Amygdala (tissue), 56 donors: Measurements from ENCODE around the gene OTP.
A peak's percentile ranks its signal among the peaks of the same experiment; 100 is the strongest.

Experiments used
- DNase-seq, 56 donors: peaks; one replicate each; lab custom pipeline; 2025; lab: John Stamatoyannopoulos, UW

OTP gene

GRCh38 chr5:77640589-77641396 lies 2.3 kb upstream of the OTP start:
- no peak for DNase-seq

GRCh38 chr5:77638763-77639671 lies 504 bp upstream of the OTP start:
- no peak for DNase-seq

GRCh38 chr5:77637170-77637997 lies 1.1 kb downstream of the OTP start:
- DNase-seq = no peak

DNA sequence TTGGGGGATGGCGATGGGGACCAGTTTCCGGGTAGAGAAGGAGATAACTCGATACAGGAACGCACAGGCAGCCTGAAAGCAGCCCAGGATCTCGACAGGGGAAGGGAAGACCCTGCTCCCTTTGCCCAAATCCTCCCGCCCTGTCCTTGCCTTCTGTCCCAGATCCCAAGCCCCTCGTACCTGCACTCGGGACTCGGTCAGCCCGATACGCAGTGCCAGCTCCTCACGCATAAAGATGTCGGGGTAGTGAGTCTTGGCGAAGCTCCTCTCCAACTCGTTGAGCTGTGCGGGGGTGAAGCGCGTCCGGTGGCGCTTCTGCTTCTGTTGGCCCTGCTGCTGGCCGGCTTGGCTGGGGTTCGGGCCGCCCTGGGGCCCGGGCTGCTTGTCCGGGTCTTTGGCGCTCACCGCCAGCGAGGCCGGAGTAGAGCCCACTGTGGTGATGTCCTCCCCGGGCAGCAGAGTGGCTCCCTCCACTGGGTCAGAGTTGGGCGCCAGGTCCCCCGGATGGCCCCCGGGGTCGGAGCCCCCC lies 1.8 kb downstream of the OTP start:
- DNase-seq = no peak

DNA sequence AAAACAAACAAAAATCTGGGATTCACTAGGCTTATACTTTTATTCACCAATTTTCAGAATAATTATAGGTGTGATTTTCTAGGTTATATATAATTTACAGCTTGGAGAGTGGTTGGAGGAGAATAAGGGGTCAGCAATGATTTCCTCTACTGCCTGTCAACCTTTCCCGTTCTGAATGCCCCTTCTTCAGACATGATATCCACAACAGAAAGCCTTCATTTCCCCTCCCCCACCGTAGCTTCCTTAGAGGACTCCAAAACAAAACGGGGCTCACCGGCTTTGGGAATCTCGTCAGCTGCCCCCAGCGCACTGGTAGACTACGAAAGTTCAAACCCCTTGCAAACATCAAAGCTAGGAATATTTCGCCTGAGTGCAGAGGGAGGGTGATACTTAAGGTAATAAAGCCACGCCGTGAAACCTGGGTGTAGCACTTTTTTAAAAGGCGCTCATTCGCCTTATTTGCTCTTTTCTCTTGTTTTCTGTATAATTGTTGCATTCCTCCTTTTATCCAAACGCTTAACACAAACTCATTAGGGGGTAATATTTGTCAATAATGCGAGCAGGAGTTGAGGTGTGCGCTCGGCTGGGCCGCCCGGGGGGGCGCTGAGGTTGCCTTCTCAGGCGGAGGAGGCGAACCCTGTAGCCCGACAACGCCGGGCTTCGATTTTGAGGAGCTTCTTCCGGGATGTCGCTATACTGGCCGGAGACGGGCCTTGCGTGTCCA lies 2.4 kb downstream of the OTP start:
- no peak for DNase-seq

DNA sequence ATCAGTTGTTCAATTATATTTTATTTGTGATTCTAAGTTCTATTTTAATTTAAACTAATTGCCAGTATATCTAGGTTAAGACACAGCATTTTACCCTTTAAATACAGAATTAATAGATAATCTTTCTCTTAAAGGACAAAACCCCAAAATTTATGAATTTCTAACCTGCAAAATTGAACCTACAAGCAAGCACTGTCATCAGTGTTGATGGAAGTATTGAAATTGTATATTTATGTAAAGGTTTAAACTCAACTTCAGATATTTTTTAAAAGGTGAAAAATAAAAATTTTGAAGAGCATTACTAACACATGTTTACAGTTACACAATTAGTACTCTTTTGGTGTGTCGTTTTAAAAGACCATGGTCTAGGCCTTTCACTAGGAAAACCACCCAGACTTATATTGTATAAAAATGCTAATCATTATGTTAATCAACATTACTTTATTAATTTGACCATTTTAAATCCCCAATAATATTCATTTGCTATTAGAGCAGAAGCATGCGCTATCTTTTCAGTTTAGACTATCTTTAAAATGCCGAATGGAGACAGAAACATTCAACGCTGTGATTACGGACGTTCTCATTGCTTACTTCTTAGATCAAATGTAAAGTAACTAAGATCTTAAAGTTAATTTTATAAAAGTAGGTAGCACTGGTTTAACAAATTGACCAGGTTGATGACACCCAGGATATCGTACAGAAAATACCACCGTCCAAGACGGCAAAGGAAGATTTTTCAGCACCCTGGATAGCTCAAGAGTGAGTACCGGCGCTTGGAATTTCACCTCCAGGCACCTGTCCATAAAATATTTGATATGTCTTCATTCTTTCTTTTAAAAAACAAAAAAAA lies 3.2 kb downstream of the OTP start:
- no peak for DNase-seq

GRCh38 chr5:77633709-77634108 lies 4.8 kb downstream of the OTP start:
- no peak for DNase-seq

DNA sequence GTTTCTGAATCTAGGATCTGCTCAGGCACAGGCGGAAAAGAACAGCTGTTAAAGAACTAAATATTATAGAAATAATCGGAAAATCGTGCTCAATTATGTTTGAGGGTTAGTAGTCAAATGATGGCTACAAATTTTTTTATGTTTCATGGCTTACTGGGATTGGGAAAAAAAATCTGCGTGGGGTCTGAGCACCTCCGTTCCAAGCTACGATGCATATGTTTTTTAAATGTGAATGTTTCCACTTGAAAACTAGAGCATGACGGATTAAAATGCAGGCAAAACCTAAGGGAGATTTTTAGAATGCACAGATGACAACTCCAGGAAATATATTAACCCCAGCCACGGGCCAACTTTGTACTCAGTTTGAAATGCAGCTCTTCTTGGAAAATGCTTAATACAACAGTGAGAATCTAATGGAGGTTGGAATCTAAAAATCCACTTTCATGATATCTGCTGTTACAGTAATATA lies 5.3 kb downstream of the OTP start:
- no peak for DNase-seq

GRCh38 chr5:77632526-77633206 lies 5.8 kb downstream of the OTP start:
- DNase-seq = no peak

- peak in 4 of 56 donors; percentile 3 to 24 (median 8) for DNase-seq
These were observed 8.3 kb downstream of the OTP start for GRCh38 chr5:77630114-77630680.

DNA sequence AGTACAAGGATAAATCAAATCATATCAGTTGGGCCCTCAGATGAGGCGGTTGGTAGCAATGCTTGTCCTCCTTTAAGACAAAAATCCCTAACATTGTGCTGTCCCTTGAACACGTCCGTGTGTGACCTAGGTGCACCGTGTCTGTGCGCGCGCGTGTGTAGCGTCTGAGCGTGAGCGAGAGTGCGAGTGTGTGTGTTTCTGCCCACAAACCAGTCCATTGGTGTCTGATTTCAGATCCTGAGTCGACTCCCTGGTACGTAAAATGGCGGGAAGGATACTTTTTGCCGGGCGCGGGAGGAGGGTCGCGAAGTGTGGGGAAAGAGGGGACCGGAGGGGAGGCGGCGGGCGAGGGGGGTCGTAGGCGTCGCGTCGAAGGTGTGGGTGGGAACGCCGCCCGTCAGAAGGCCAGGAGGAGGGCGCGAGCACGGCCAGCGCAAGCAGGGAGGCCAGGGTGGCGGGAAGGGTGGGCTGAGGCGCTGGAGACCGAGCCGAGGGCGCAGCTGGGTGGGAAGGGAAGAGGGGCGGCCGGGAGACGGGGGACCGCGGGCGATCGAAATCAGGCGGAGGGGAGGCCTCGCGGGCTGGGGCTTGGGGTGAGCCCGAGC lies 8.9 kb downstream of the OTP start:
- DNase-seq = no peak

DNA sequence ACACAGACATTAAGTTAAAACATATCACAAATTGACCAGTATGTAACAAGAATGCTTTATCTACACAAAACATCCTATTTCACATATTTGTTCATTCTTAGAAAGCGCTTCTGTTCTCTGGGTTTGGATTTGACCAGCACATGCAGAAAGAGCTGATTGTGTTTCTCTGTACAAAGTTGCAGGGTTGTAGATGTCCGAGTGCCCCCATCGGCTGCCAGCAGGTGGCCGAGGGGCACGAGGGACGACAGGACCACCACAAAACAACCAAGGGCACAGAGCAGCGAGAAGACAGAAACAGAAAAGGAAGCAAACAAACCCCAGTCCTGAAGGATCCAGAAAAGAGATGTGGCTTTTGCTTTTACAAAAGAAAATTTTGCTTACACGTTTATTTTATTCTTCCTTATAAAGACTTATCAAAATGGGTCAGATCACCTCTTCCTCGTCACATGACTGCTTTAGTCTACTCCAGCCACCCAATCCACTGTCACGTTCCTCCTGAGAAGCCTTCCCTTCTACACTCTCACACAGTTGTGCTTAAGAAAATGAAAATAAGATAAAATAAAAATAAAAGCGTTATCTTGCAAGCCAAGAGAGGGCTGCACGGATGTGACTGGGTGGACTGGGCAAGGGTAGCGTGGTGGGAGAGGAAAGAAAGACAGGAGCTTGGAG lies 9.5 kb downstream of the OTP start:
- no peak for DNase-seq

- no peak for DNase-seq
These were observed 10.4 kb downstream of the OTP start for GRCh38 chr5:77627869-77628674.

DNA sequence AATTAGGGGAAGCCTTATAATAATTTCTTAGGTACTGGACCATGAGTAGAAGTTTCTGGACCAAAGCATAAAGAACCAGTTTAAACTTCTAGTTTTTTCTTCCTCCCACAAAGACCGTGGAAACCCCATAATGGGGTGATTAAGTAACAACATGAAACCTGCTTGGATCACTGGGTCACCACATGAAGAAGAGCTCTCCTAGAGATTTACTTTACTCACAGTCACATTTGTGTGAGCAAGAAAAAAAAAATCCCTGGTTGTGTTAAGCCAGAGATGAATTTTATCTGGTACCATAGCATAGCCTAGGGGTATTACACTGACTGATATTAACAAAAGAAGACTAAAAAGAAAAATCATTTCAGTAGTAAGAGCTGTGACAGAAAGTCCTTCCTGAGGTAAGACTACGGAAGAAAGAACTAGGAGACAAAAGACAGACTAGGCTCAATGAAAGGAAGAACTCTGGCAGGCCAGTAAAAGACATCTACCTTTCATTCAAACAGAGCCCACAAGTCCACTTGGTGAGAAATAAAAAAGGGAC lies 15.2 kb downstream of the OTP start:
- DNase-seq = no peak

- no peak for DNase-seq
These were observed 17.1 kb downstream of the OTP start for GRCh38 chr5:77621440-77621839.

- no peak for DNase-seq
These were observed 18.1 kb downstream of the OTP start for GRCh38 chr5:77620405-77620804.
